GM12878 (cell line): ENCODE results near the gene PTEN.

Experiments
- EP300 ChIP-seq, 2 experiments: fragments of 150-350 bp in 1 of 2; IDR thresholded peaks; 2 replicates each; pipeline ENCODE4 v1.6.1; 2011 to 2012; ENCODE audit warnings: low read depth in 2 of 2, low read length in 2 of 2, borderline replicate concordance in 1 of 2, improper control_type of control experiment in 1 of 2, inconsistent platforms in 1 of 2; ENCODE audit not compliant: control insufficient read depth in 1 of 2
- ESRRA ChIP-seq: IDR thresholded peaks from 2 replicates; pipeline ENCODE4 v1.6.1; 2012; ENCODE audit warnings: mild to moderate bottlenecking, low read length, improper control_type of control experiment
- NBN ChIP-seq: fragments of 450-650 bp; IDR thresholded peaks from 2 replicates; pipeline ENCODE4 v1.6.1; 2016
- POLR2AphosphoS5 ChIP-seq: IDR thresholded peaks from 2 replicates; pipeline ENCODE4 v1.6.1; 2011; ENCODE audit warnings: mild to moderate bottlenecking, low read length, inconsistent platforms
- RAD21 ChIP-seq: IDR thresholded peaks from 2 replicates; pipeline ENCODE4 v1.6.1; 2011; ENCODE audit warnings: mild to moderate bottlenecking, low read depth, low read length, moderate library complexity; ENCODE audit not compliant: insufficient read depth
- SMC3 ChIP-seq: IDR thresholded peaks from 2 replicates; pipeline ENCODE4 v1.6.1; 2011; ENCODE audit warnings: low read length, improper control_type of control experiment, borderline replicate concordance
- TF ChIP-seq, protein P1 (sequence below), 3 experiments: IDR thresholded peaks in 2 of 3; conservative IDR thresholded peaks in 1 of 3; 2 replicates each; pipeline ENCODE4 v1.5.1; 2011; ENCODE audit warnings: low read depth in 3 of 3, low read length in 3 of 3, mild to moderate bottlenecking in 3 of 3, control low read depth in 2 of 3, moderate library complexity in 2 of 3, inconsistent platforms in 1 of 3, mixed read lengths in 1 of 3; ENCODE audit not compliant: control insufficient read depth in 2 of 3, insufficient read depth in 1 of 3; ENCODE audit errors: extremely low read depth in 1 of 3
- TF ChIP-seq, protein P2 (sequence below): IDR thresholded peaks from 2 replicates; pipeline ENCODE4 v1.6.1; 2011; ENCODE audit warnings: mild to moderate bottlenecking, low read depth, low read length, moderate library complexity; ENCODE audit not compliant: insufficient replicate concordance
- TF ChIP-seq, protein P3 (sequence below): fragments of 450-650 bp; IDR thresholded peaks from 2 replicates; pipeline ENCODE4 v1.6.1; 2017; ENCODE audit warnings: mild to moderate bottlenecking
- TF ChIP-seq, protein P4 (sequence below): fragments of 450-650 bp; IDR thresholded peaks from 2 replicates; pipeline ENCODE4 v1.6.1; 2014; ENCODE audit warnings: mild to moderate bottlenecking

- TF ChIP-seq EP300 (IDR thresholded peaks at IDR 0.05; ENCODE audit: borderline replicate concordance in 1 of 2, control insufficient read depth in 1 of 2, low read depth in 2 of 2, low read length in 2 of 2), result no peak
- no peak for TF ChIP-seq SMC3
- no peak for TF ChIP-seq RAD21
- TF ChIP-seq NBN, result no peak
- TF ChIP-seq, protein P1, sequence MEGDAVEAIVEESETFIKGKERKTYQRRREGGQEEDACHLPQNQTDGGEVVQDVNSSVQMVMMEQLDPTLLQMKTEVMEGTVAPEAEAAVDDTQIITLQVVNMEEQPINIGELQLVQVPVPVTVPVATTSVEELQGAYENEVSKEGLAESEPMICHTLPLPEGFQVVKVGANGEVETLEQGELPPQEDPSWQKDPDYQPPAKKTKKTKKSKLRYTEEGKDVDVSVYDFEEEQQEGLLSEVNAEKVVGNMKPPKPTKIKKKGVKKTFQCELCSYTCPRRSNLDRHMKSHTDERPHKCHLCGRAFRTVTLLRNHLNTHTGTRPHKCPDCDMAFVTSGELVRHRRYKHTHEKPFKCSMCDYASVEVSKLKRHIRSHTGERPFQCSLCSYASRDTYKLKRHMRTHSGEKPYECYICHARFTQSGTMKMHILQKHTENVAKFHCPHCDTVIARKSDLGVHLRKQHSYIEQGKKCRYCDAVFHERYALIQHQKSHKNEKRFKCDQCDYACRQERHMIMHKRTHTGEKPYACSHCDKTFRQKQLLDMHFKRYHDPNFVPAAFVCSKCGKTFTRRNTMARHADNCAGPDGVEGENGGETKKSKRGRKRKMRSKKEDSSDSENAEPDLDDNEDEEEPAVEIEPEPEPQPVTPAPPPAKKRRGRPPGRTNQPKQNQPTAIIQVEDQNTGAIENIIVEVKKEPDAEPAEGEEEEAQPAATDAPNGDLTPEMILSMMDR (IDR thresholded peaks at IDR 0.05 in 2 of 3, conservative IDR thresholded peaks at IDR 0.05 in 1 of 3; ENCODE audit: control insufficient read depth in 2 of 3, extremely low read depth in 1 of 3, insufficient read depth in 1 of 3, low read depth in 3 of 3, low read length in 3 of 3), result no peak
- TF ChIP-seq, protein P2, sequence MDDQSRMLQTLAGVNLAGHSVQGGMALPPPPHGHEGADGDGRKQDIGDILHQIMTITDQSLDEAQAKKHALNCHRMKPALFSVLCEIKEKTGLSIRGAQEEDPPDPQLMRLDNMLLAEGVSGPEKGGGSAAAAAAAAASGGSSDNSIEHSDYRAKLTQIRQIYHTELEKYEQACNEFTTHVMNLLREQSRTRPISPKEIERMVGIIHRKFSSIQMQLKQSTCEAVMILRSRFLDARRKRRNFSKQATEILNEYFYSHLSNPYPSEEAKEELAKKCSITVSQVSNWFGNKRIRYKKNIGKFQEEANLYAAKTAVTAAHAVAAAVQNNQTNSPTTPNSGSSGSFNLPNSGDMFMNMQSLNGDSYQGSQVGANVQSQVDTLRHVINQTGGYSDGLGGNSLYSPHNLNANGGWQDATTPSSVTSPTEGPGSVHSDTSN, result no peak
- TF ChIP-seq POLR2AphosphoS5, result no peak
- TF ChIP-seq, protein P3, sequence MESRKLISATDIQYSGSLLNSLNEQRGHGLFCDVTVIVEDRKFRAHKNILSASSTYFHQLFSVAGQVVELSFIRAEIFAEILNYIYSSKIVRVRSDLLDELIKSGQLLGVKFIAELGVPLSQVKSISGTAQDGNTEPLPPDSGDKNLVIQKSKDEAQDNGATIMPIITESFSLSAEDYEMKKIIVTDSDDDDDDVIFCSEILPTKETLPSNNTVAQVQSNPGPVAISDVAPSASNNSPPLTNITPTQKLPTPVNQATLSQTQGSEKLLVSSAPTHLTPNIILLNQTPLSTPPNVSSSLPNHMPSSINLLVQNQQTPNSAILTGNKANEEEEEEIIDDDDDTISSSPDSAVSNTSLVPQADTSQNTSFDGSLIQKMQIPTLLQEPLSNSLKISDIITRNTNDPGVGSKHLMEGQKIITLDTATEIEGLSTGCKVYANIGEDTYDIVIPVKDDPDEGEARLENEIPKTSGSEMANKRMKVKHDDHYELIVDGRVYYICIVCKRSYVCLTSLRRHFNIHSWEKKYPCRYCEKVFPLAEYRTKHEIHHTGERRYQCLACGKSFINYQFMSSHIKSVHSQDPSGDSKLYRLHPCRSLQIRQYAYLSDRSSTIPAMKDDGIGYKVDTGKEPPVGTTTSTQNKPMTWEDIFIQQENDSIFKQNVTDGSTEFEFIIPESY, result no peak
- TF ChIP-seq, protein P4, sequence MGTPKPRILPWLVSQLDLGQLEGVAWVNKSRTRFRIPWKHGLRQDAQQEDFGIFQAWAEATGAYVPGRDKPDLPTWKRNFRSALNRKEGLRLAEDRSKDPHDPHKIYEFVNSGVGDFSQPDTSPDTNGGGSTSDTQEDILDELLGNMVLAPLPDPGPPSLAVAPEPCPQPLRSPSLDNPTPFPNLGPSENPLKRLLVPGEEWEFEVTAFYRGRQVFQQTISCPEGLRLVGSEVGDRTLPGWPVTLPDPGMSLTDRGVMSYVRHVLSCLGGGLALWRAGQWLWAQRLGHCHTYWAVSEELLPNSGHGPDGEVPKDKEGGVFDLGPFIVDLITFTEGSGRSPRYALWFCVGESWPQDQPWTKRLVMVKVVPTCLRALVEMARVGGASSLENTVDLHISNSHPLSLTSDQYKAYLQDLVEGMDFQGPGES, result no peak
- TF ChIP-seq ESRRA, result no peak
Observed at GRCh38 chr10:87842776-87843497, 20.5 kb upstream of the PTEN start.
